Glutamatergic neuron (in vitro differentiated cells): ENCODE results near the gene SLC6A1. TPM values are rescaled to one million over a fixed set of nuclear protein-coding genes. Genes with fewer than 3 reads are reported as not detected.

Experiments
- DNase-seq: peaks from one replicate; pipeline ENCODE4 v3.0.0; 2022
- H3K27ac Mint-ChIP-seq: one replicate; pipeline ENCODE4 v1.8.0; 2020; ENCODE audit warnings: mild to moderate bottlenecking, mixed read lengths, inconsistent platforms; ENCODE audit not compliant: unreplicated experiment
- H3K27me3 Mint-ChIP-seq: one replicate; pipeline ENCODE4 v1.8.0; 2020; ENCODE audit warnings: mild to moderate bottlenecking, moderate library complexity, mixed read lengths, inconsistent platforms; ENCODE audit not compliant: unreplicated experiment
- H3K36me3 Mint-ChIP-seq: one replicate; pipeline ENCODE4 v1.8.0; 2020; ENCODE audit warnings: mild to moderate bottlenecking, mixed read lengths, inconsistent platforms; ENCODE audit not compliant: unreplicated experiment
- H3K4me1 Mint-ChIP-seq: one replicate; pipeline ENCODE4 v1.8.0; 2020; ENCODE audit warnings: mild to moderate bottlenecking, low read depth, mixed read lengths, inconsistent platforms; ENCODE audit not compliant: unreplicated experiment
- H3K4me3 Mint-ChIP-seq: one replicate; pipeline ENCODE4 v1.8.0; 2020; ENCODE audit warnings: mild to moderate bottlenecking, mixed read lengths, inconsistent platforms; ENCODE audit not compliant: unreplicated experiment
- H3K9me3 Mint-ChIP-seq: one replicate; pipeline ENCODE4 v1.8.0; 2020; ENCODE audit warnings: mild to moderate bottlenecking, moderate library complexity, mixed read lengths, inconsistent platforms; ENCODE audit not compliant: unreplicated experiment
- CTCF ChIP-seq: fragments of 200-600 bp; sonication (generic); IDR thresholded peaks from one replicate; pipeline ENCODE4 v1.5.0; 2021; ENCODE audit not compliant: partially characterized antibody, unreplicated experiment
- total RNA-seq: library from RNA; stranded (reverse); fragmentation: NEBNext Ultra II Directional; extraction: Animal tissue kit (Norgen Biotek cat#: 25700); gene quantifications from one replicate; pipeline ENCODE4 v1.2.1, GENCODE V29; 2021; ENCODE audit not compliant: unreplicated experiment

The SLC6A1 gene
- total RNA-seq, 1 donor from 2014 or later: 0.15 TPM

- Mint-ChIP-seq H3K27me3 (no peaks in the 10 kb centered on the region), H3K36me3 (no peaks in the 10 kb centered on the region), H3K4me1 (no peaks in the 10 kb centered on the region), H3K4me3 (no peak overlapping the region), H3K9me3 (no peaks in the 10 kb centered on the region), H3K27ac (no peak overlapping the region)
- no peak for TF ChIP-seq CTCF
- DNase-seq: no peak
These were observed 22.2 kb downstream of the SLC6A1 start for GRCh38 chr3:11014752-11015151.

DNA sequence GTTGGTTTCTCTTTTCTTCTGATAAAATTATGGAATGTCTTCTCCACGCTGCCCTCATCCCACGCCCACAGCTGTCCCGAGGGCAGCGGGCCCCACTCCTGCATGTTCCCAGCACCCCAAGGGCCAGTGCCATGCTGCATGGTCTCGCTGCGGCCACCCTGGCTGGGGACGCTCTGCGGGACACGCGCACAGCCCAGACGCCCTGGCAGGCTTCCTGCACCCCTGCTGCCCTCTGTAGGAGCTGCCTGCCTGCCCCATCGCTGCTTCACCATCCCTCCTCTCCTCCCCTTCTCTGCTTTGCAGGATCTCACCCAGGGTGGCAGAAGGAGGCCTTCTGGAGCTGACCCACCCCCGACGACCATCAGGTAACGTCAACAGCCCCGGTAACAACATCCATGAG, 22.8 kb downstream of the SLC6A1 start:
- Mint-ChIP-seq H3K4me3 (no peak overlapping the region), H3K4me1 (no peaks in the 10 kb centered on the region), H3K36me3 (no peaks in the 10 kb centered on the region), H3K27me3 (no peaks in the 10 kb centered on the region), H3K9me3 (no peaks in the 10 kb centered on the region), H3K27ac (no peak overlapping the region)
- no peak for DNase-seq
- TF ChIP-seq CTCF: no peak

DNA sequence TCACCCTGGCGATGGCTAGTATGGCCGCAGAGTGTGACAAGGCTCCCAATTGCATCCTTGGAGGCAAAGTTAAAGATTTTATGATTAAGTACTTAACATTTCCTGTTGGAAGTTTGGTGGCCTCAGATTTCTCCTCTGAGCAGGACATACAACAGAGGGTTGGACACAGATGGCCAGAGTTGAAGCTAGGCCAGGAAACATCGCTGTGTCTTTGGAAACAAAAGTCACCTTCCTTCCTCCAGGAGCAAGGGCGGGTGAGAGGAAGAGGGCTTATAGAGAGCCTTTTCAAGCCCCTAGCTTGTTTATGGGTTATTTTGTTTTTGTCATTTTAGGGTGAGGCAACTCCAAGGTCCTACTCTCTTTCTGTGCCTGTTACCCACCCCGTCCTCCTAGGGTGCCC, 24.2 kb downstream of the SLC6A1 start:
- TF ChIP-seq CTCF: no peak
- Mint-ChIP-seq H3K4me1 (no peaks in the 10 kb centered on the region), H3K36me3 (no peaks in the 10 kb centered on the region)

DNA sequence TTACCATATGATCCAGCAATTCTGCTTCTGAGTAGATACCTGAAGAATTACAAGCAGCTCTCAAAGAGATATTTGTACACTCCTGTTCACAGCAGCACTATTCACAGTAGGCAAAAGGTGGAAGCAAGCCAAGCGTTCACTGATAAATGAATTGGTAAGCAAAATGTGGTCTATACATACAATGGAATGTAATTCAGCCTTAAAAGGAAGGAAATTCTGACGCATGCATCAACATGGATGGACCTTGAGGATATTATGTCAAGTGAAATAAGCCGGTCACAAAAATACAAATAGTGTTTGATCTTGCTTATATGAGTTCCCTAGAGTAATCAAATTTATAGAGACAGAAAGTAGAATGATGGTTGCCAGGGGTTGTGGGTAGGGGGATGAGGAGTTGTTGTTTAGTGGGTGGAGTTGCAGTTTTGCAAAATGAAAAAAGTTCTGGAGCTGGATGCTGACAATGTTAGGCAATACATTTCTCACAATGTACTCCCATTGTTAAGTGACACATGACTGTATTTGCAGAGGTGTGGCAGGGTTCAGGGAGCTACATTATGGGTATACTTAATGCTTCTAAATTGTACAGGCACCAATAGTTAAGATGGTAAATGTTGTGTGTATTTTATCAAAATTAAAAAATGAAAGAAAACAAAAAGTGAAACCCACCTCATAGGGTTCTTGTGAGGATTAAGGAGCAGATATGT, 26.7 kb downstream of the SLC6A1 start:
- H3K36me3 Mint-ChIP-seq: no peaks in the 10 kb centered on the region
- no peak for DNase-seq
- TF ChIP-seq CTCF: no peak
- H3K9me3 Mint-ChIP-seq: no peaks in the 10 kb centered on the region
- no peaks in the 10 kb centered on the region for H3K4me1 Mint-ChIP-seq
- no peak overlapping the region for H3K4me3 Mint-ChIP-seq
- no peak overlapping the region for H3K27ac Mint-ChIP-seq
- H3K27me3 Mint-ChIP-seq: peaks cover 5% of the 10 kb centered on the region

More for the DNA sequence above, 24.2 kb downstream of the SLC6A1 start:
- no peaks in the 10 kb centered on the region for H3K9me3 Mint-ChIP-seq
- H3K27me3 Mint-ChIP-seq: peaks cover 4% of the 10 kb centered on the region
- no peak for DNase-seq
- H3K27ac Mint-ChIP-seq: no peak overlapping the region
- no peak overlapping the region for H3K4me3 Mint-ChIP-seq

GRCh38 chr3:11020764-11021163, 28.2 kb downstream of the SLC6A1 start:
- Mint-ChIP-seq H3K27ac (no peak overlapping the region), H3K27me3 (peaks cover 6% of the 10 kb centered on the region), H3K9me3 (no peaks in the 10 kb centered on the region), H3K4me3 (no peak overlapping the region), H3K36me3 (no peaks in the 10 kb centered on the region), H3K4me1 (no peaks in the 10 kb centered on the region)
- DNase-seq: no peak
- no peak for TF ChIP-seq CTCF
